D721Med (cell line): Measurements from ENCODE around the gene CCNL2.
A peak's percentile ranks its signal among the peaks of the same experiment; 100 is the strongest.

Experiments
- DNase-seq: peaks from one replicate; pipeline ENCODE4 v3.0.0; 2011; ENCODE audit warnings: low spot score; ENCODE audit not compliant: insufficient read length
- FAIRE-seq: peaks from 2 replicates; lab custom pipeline; 2011; peaks lifted over from hg19 to GRCh38; lab: Jason Lieb, UNC
- TF ChIP-seq, protein P1 (sequence below): IDR thresholded peaks from 2 replicates; pipeline ENCODE4 v1.5.1; 2012; ENCODE audit warnings: mild to moderate bottlenecking, control low read depth; ENCODE audit not compliant: insufficient read depth; ENCODE audit errors: missing control alignments

CCNL2 gene

DNA sequence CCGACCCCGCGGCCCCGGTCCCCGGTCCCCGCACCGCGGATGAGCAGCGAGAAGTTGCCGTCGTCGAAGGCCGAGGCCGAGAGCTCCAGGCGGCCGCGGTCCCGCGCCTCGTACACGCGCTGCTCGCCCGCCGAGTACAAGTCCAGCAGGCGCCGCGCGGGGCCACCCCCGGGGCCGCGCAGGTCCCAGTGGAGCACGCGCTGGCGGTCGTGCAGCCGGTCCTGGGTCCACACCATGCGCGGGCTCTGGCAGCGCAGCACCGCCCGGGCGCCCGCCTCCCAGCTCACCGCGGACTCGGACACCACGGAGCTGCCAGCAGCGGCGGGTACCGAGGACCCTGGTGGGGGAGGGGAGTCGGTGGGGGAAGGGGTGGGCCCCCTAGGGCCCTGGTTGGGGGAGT lies 43.7 kb downstream of the CCNL2 start:
- FAIRE-seq (no peak), DNase-seq (no peak)
- TF ChIP-seq, protein P1, sequence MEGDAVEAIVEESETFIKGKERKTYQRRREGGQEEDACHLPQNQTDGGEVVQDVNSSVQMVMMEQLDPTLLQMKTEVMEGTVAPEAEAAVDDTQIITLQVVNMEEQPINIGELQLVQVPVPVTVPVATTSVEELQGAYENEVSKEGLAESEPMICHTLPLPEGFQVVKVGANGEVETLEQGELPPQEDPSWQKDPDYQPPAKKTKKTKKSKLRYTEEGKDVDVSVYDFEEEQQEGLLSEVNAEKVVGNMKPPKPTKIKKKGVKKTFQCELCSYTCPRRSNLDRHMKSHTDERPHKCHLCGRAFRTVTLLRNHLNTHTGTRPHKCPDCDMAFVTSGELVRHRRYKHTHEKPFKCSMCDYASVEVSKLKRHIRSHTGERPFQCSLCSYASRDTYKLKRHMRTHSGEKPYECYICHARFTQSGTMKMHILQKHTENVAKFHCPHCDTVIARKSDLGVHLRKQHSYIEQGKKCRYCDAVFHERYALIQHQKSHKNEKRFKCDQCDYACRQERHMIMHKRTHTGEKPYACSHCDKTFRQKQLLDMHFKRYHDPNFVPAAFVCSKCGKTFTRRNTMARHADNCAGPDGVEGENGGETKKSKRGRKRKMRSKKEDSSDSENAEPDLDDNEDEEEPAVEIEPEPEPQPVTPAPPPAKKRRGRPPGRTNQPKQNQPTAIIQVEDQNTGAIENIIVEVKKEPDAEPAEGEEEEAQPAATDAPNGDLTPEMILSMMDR = no peak

DNA sequence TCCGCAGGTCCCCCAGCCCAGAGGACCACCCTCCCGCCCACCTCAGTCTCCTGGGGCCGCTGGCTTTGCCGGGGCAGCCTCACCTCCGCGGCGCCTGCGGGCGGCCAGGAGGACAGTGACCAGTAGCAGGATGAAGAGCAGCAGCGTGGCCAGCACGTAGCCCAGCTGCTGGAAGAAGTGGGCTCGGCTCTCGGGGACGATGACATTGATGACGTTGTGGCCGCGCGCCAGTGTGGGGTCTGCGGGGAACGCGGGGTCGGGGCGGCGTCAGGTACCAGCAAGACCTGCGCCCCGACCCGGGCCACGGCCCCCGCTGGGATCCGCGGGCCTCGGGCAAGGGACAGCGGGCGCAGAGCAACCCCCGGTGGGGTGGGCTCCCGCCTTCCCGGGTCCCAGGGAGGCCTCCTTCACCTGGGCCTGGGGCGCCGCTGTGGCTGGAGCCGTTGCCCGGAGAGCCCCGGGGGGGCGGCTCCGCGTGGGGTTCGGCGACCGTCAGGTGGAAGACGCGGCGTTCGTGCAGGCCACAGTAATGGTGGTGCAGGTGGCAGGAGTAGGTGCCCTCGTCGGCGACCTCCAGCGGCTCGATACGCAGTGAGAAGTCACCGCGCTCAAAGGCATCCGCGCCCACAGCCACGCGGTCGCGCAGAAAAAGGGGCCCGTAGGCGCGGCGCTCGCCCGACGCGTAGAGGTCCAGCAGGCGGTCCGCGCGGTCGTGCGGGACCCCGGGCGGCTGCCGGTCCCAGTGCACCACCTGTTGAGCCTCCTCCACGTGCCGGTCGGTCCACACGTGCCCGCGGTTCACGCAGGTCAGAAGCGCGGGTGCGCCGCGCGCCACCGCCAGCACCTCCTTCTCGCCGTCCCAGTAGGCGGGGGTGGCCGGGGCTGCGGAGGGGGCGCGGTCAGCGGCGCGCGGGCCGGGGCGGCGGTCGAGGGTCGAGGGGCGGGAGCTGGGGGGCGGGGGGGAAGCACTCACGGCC lies 44.6 kb downstream of the CCNL2 start:
- TF ChIP-seq, protein P1 = no peak
- DNase-seq = no peak
- no peak for FAIRE-seq

DNA sequence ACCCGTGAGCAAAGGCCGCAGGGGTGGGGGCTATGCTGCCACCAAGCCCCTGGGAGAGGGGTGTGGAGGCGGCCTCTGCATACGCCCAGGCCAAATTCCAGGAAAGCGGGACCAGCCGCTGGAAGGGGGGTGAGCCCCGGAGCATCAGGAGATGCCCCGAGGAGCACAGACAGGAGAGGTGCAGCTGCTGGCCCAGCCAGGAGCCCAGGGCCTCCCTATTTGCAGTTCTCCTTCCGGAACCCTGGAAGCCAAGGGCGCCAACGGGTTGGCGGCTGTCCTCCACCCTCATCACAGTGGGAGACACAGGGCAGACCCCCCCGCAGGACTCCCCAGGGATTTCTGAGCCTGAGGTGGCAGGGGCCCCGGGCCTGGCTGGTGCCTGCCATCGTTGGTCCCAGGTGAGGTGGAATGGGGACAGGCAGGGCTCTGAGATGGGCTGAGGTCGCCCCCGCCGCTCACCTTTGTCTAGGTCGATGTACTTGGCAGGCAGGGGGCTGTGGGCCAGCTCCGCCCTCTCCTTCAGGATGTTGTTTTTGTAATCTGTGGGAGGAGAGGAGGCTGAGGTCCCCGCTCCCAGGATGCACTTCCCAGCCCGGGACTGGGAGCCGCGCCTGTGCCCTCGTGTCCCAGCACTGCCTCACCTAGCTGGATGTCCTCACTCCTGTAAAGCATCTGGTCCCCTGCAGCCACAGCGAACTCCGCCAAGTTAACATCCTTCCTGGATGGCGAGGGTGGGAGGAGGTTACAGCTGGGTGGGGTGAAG lies 45.6 kb downstream of the CCNL2 start:
- DNase-seq (no peak), FAIRE-seq (no peak)
- TF ChIP-seq, protein P1 = no peak

DNA sequence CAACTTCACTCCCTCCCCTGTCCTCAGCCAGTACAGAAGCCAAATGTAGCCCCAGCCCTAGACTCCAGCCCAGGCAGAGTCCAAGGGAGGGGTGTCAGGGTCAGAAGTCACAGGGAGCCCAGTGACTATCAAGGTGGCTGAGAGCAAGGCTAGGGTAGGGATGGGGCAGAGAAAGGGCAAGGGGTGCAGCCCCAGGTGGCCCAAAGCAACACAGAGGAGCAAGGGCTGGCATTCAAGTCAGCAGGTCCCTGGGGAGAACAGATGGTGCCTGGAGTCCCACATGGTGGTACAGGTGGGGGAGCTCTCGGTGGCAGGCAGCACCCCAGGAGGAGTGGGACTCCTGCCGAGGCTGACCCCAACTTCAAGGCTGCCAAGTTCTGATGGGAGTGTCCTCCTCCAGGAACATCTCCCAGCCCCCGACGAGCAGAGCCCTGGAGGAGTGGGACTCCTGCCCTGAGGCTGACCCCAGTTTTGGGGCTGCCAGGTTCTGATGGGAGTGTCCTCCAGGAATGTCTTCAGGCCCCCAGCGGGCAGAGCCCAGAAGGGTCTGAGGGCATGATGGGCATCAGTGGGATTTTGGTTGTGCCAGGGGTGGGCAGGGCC lies 46.2 kb downstream of the CCNL2 start:
- FAIRE-seq (no peak), DNase-seq (no peak)
- TF ChIP-seq, protein P1 = no peak

DNA sequence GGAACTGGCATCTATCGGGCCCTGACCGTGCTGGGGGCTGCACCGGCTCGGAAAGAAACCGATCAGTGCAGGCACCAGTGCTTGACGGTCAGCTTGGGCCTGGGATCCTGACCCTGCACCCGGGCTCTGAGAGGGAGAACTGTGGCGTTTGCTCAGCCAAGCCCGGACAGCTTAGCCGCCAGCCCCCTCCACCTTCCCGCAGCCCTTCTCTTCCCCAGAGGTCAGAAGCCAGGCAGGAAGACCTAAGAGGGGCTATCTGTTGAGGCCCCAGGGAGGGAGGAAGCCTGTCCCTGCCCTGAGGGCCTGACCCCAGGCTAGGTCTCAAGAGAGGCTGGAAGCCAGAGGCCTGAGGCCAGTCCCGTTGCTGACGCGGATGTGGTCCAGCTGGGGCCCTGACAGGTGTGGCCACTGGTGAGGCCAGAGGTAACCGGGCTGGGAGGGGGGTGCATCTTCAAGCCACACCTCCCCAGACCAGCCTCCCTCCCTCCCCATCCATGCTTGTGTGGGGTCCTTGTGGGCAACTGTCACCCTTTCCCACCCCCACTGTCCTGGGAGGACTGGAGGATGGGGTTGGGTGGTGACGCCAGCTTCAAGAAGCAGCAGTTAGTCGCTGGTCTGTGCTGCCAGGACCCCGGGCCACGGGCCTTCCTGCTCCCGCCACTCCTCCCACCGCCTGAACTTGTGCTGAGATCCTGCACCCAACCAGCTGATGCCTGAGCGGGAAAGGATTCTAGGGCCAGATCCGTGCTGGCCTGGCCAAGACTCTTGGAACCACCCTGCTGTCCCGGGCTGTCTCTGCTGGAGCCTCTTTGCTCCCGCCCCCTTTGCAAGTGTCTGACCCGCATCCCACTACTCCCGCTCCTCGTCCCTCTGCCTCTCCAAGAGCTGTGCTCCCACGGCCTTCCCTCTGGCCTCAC lies 47.4 kb downstream of the CCNL2 start:
- FAIRE-seq = no peak
- TF ChIP-seq, protein P1 = no peak
- DNase-seq = no peak

DNA sequence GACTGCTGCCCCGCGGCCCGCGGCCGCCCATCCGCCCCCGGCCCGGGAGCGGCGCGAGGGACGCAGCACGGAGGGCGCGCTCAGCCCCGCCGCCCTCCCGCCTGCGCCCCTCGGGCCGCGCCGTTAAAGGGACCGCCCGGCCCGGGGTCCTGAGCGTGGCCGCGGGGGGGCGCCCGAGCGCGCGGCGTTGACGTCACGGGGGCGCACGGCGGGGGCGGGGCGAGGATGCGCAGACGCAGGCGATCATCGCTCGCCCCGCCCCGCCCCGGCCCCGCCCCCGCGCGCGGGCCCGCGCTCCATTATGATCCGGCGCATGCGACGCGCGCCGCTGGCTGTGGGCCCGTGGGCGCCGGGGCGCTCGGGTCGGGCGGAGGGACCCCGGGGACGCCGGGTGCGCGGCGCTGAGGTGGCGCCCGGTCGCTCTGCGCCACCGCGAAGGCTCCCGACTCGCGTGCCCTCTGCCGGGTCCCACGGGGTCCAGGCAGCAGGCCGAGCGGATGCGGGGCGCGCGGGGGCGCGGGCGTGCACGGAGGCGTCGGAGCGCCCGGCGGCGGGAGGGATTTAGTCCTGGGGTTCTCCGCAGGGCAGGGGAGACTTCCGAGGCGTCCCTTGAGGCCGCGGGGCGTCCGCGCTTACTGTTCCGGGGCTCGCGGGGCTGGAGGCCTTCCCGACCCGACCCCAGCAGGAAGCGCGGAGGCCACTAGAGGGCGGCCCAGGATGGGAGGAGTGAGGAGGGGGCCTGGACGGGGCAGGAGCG lies 49.7 kb downstream of the CCNL2 start, which contains the start of gene DVL1:
Gene DVL1, minus strand, starts transcription at position 163 of the 757 bp plus-strand sequence. CDS start 353 bp downstream, outside the sequence.
- FAIRE-seq (no peak), DNase-seq (no peak)
- TF ChIP-seq, protein P1 = peak; percentile 45
